GM18505 (cell line): ENCODE measurements around the gene CDK16.

Experiments used
- ATAC-seq: cut with Tn5 transposase; IDR thresholded peaks from one replicate; pipeline ENCODE4 v1.9.1; 2021; ENCODE audit not compliant: unreplicated experiment
- POLR2A ChIP-seq: IDR thresholded peaks from 4 replicates; pipeline ENCODE4 v1.6.1; 2011; ENCODE audit warnings: borderline replicate concordance; ENCODE audit not compliant: insufficient read depth, insufficient read length; ENCODE audit errors: extremely low read depth

CDK16 gene

DNA sequence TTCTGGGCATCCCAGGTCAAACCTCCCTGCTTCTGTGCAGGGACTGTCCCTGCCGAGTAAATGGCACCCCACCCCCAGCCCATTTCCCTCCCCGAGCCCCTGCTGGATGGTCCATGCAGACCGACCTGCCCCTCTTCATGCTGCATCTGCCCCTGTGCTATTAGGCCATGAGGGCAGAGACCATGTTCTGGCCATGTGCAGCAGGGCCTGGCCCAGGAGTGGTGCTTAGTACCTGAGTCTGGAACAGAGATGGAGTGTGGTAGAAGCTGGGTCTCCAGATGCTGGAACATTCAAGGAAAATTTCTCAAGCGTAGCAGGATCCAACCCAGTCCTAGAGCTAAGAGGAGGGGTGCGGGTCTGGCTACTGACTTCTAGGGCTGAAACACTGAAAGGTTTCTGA, 40.1 kb upstream of the CDK16 start:
- no peak for TF ChIP-seq POLR2A
- ATAC-seq, result no peak

DNA sequence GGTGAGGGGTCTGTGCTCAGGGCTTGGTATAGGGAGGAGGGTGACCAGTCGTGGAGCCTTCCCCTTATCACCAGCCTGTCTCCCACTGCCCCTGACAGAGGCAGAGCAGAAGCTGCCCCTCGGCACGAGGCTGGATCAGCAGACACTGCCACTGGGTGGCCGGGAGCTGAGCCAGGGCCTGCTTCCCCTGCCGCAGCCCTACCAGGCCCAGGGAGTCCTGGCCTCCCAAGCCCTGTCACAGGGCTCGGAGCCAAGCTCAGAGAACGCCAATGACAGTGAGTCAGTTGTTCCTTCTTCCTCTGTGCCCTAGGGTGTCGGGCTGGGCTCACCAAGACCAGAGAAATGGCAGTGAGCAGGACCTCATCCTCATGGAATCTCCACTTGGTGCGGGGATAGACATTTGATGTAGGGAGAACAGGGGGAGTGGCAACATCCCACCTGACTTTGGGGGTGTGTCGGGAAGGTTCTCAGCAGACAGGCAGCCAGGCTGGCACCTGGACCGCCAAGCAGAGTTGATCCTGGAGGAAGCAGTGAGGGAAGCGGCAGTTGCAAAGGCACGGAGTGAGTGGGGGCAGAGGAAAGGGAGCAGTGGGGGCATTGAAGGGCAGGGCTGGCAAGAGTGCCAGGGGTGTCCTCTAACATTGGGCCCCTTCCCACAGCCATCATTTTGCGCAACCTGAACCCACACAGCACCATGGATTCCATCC, 39.1 kb upstream of the CDK16 start:
- no peak for ATAC-seq

GRCh38 chrX:47179928-47180255, 38.6 kb upstream of the CDK16 start:
- no peak for ATAC-seq
- TF ChIP-seq POLR2A, result no peak

More for the DNA sequence above, 39.1 kb upstream of the CDK16 start:
- no peak for TF ChIP-seq POLR2A

DNA sequence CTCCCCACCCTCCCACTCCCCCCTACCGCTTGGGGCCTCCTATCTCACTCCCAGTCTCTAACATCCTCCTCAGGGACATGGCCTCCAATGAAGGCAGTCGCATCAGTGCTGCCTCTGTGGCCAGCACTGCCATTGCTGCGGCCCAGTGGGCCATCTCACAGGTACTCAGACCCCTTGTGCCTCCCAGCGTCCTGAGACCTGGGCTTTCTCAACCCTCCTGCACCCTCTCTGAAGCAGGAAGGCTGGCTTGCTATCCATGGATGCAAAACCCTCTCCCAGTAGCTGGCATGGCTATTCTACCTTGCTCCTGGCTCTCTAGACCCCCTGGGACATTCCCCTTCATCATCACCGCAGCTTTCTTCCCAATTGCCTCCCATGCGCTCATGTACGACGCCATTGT, 38.1 kb upstream of the CDK16 start:
- no peak for TF ChIP-seq POLR2A
- ATAC-seq, result no peak

DNA sequence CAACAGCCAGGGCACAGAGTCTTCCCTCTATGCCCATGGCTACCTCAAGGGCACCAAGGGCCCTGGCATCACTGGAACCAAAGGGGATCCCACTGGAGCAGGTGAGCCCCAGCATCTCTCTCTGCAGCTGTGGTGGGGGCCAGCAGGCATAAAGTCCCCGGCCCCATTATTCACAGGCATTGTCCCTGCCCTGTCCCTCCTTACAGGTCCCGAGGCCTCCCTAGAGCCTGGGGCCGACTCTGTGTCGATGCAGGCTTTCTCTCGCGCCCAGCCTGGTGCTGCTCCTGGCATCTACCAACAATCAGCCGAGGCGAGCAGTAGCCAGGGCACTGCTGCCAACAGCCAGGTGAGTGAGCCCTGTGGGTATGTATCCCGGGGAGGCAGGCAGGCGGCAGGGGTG, 37.2 kb upstream of the CDK16 start:
- TF ChIP-seq POLR2A, result no peak
- no peak for ATAC-seq

DNA sequence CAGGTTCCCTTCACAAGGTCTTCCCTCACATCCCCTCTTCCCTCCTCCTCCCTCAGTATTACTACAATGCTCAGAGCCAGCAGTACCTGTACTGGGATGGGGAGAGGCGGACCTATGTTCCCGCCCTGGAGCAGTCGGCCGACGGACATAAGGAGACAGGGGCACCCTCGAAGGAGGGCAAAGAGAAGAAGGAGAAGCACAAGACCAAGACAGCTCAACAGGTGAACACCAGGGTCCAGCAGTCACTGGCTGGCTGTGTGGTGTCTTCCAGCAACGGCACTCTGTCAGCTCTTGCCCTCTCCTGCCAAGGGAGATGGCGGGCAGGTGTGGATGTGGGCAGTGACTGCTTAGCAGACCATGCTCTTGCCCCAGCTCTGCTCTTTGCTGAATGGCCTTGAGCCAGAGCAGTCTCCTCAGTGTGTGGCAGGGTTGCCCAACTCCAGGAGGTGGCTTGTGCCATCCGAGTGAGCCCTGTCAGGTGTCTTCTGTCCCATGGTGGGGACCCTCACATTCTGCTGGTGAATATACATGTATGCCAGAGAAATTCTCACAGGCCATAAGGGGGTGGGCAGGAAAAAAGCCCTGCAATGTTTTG, 36.3 kb upstream of the CDK16 start:
- ATAC-seq, result no peak
- TF ChIP-seq POLR2A, result no peak

- no peak for ATAC-seq
- TF ChIP-seq POLR2A, result no peak
Observed at GRCh38 chrX:47184486-47184885, 34.0 kb upstream of the CDK16 start.

- no peak for TF ChIP-seq POLR2A
- ATAC-seq, result no peak
Observed at GRCh38 chrX:47185241-47185640, 33.2 kb upstream of the CDK16 start.

DNA sequence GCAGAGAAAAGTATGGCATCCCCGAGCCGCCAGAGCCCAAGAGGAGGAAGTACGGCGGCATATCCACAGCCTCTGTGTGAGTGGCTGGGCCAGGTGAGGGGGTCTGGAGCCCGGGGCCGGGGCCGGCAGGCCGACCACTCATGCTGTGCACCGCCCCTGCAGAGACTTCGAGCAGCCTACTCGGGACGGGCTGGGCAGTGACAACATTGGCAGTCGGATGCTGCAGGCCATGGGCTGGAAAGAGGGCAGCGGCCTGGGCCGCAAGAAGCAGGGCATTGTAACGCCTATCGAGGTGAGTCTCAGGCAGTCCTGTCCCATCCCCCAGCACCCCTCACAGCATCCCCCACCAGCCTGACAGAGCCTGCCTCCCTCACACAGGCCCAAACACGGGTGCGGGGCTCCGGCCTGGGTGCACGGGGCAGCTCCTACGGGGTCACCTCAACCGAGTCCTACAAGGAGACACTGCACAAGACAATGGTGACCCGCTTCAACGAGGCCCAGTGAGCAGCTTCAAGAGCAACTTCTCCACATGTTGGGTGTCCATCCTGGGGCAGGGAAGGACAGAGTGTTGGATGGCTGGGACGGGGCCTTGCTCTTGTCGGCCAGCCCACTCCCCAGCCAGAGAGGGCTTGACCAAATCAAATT, 32.3 kb upstream of the CDK16 start:
- no peak for ATAC-seq
- no peak for TF ChIP-seq POLR2A

- TF ChIP-seq POLR2A, result no peak
- ATAC-seq, result no peak
Observed at GRCh38 chrX:47187106-47187677, 31.3 kb upstream of the CDK16 start.

DNA sequence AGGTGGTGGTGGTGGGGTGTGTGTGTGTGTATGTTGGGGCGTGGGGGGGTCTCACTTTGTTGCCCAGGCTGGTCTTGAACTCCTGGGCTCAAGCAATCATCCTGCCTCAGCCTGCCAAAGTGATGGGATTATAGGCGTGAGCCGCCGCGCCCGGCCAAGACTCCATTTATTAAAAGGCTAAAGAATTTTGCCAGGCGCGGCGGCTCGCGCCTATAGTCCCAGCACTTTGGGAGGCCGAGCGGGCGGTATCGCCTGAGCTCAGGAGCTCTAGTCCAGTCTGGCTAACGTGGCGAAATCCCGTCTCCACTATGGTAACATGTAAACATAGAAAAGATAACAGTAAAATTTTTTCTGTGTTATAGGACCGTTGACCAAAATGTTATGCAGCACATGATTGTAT, 28.6 kb upstream of the CDK16 start:
- TF ChIP-seq POLR2A, result no peak
- ATAC-seq, result no peak

DNA sequence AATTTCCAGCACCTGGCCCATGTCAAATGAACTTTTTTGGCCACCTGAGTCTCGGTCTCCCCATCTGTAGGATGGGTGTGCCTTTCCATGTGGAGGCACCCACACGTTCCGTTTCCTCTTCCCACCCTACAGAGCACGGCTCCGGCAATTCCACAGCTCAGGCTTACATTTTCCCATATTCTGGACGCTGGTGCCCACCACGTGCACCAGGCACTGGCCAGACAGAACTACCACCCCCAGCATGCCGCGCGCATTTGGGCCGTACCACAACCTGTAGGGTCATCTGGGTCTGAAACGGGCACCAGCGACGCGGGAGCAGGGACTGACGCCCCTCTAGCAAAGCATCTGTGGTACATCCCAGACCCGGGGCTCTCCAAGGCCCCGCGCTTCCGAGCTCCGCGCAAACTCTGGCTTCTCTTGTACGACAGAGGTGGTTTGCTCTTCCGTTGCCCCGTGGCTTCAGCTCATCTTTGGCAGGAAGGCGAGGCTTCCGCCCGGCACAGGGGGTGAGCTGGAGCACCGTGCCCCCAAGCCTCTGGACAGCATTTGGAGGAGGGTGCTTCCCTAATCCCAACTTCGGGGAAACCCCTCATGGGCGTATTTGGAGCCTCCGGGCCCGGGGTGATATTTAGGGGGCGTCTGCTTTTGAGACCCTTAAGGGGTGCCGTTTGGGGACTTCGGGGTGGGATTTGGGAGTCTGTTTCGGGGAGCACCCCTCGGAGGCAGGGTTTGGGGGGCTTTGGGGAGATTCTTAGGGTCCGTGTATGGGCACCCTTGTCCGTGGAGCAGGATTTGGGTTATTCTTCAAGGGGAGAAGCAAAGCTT, 27.8 kb upstream of the CDK16 start:
- ATAC-seq, result peak; percentile 49
- peak; percentile 84 for TF ChIP-seq POLR2A

GRCh38 chrX:47191331-47191730, 27.1 kb upstream of the CDK16 start:
- no peak for TF ChIP-seq POLR2A
- no peak for ATAC-seq

GRCh38 chrX:47191806-47192401, 26.6 kb upstream of the CDK16 start:
- no peak for ATAC-seq
- TF ChIP-seq POLR2A, result no peak
